Osteocyte (in vitro differentiated cells): ENCODE data around the gene POMZP3. TPM values are rescaled to one million over a fixed set of nuclear protein-coding genes. Genes with fewer than 3 reads are reported as not detected.
A peak's percentile ranks its signal among the peaks of the same experiment; 100 is the strongest.
"Not testable (repeated sequence)": the region's sequence is repeated elsewhere in the genome, so short reads cannot be mapped to it uniquely, and the experiment has no call there.

Experiments used
- DNase-seq: peaks from one replicate; pipeline ENCODE4 v3.0.0; 2021; ENCODE audit warnings: mixed read lengths; ENCODE audit not compliant: unreplicated experiment; ENCODE audit errors: extremely low spot score
- H3K27ac Mint-ChIP-seq: one replicate; pipeline ENCODE4 v1.8.0; 2021; ENCODE audit warnings: mild to moderate bottlenecking, mixed read lengths; ENCODE audit not compliant: unreplicated experiment
- H3K27me3 Mint-ChIP-seq: one replicate; pipeline ENCODE4 v1.8.0; 2021; ENCODE audit warnings: mixed read lengths; ENCODE audit not compliant: unreplicated experiment
- H3K36me3 Mint-ChIP-seq: one replicate; pipeline ENCODE4 v1.8.0; 2021; ENCODE audit warnings: mixed read lengths; ENCODE audit not compliant: unreplicated experiment
- H3K4me1 Mint-ChIP-seq: one replicate; pipeline ENCODE4 v1.8.0; 2021; ENCODE audit warnings: mixed read lengths; ENCODE audit not compliant: unreplicated experiment
- H3K4me3 Mint-ChIP-seq: one replicate; pipeline ENCODE4 v1.8.0; 2021; ENCODE audit warnings: mild to moderate bottlenecking, moderate library complexity, mixed read lengths; ENCODE audit not compliant: unreplicated experiment
- H3K9me3 Mint-ChIP-seq: one replicate; pipeline ENCODE4 v1.8.0; 2021; ENCODE audit warnings: mixed read lengths; ENCODE audit not compliant: unreplicated experiment
- total RNA-seq: library from RNA; stranded (reverse); gene quantifications from 2 replicates; pipeline ENCODE4 v1.2.1, GENCODE V29; 2021

POMZP3 gene
- total RNA-seq, 1 donor from 2014 or later = 11.4 TPM

DNA sequence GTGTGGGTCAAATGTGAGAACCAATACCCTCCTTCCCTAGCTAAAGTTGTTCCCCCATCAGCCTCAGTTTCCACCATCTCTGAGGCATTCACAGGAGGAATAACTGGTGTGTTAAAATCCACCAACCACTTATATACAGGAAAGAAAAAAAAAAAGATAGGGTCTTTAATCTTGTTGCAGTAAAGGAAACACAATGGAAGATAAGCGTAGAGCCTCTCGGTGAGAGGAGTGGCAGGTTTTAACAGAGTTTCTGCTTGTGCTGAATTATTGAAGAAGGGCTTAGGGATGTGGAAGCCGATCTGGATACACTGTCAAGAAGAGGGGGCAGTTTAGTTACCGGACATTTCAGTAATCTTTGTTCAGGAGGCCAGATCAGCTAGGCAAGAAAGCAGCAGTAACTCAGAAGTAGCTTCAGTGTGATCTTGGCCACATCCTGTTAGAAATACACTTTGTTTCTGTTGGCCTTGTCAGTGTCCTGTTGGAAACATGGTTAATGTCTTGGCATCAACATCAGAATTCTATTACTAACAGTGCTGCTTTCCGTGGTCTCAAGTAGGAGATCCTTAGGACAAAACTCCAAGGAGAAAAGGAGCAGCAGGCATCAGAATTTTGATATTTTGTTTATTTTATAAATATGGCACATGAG is 43.3 kb downstream of the POMZP3 start:
- H3K27ac Mint-ChIP-seq = peak overlapping the region; percentile 91
- H3K27me3 Mint-ChIP-seq, DNase-seq, H3K36me3 Mint-ChIP-seq, H3K9me3 Mint-ChIP-seq, H3K4me3 Mint-ChIP-seq: not testable (repeated sequence)
- H3K4me1 Mint-ChIP-seq = peaks cover 58% of the 10 kb centered on the region

DNA sequence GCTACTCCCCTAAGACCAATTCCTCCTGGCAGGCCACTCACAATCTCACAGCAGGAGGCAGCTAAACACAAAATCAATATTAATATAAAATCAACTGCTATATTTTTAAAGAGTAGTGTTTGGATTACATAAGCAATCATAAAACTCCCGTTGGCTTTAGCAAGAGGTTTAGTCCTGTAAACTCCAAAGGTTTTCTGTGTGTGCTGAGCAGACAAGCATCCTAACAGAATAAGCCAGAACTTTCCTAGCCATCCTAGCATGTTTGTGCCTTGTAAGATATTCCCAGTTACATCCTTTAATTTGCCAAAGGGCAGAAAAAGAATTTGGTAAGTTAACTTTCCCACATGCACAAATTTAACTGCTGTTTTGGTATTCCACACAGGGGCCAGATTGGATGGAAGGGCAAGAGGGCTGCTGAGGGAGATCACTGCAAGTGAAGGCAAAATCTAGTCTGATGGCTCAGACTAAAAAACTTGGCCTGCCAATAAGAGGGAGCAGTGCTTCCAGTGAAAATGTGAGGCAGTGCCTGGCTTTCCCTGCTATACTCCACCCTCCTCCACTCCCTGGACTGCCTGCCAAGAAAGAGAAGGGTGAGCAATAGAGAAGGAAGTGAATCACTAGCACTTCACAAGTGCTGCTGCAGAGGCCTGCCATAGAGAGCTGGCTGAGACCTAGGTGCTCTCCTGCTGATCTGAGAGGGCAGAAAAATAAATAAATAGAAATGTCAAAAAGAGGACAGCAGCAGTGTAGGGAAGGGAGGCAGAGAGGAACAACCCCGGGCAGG is 44.0 kb downstream of the POMZP3 start:
- not testable (repeated sequence) for H3K36me3 Mint-ChIP-seq, H3K27me3 Mint-ChIP-seq, H3K4me3 Mint-ChIP-seq, H3K9me3 Mint-ChIP-seq, DNase-seq
- H3K4me1 Mint-ChIP-seq = peaks cover 55% of the 10 kb centered on the region
- peak overlapping the region; percentile 91 for H3K27ac Mint-ChIP-seq

DNA sequence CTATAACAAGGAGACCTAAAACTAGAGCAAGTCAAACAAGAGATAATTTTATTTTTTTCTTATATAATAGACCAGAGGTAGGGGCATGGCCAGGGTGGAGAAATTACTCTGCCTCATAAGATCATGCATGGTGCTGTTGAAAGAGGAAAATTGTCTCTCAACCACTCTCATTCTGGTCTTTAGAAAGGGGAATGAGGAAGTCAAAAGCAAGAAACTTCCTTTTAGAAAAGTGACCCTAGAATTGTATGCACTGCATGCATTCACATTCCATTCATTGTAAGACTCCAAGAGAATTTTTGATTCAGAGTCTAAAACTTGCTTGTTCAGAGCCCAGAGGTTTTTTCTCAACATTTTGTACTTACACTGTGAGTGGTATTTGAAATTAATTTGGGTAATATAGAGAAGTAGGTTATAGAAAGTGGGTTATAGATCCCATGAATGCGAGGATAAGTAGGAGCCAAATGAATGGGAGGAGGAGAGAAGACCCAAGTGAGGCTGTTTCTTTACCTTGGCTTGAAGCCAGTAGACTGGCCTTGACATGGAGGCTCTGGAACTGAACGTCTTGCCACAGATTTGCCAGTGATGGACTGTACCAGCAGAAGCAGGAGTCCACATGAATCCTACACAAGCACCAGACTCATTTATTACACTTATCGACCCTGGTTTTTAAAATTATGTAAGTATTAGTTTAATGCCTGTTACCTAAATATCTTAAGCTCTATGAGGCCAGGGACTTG is 51.0 kb downstream of the POMZP3 start:
- Mint-ChIP-seq H3K27ac (peak overlapping the region; percentile 67), H3K4me1 (peaks cover 25% of the 10 kb centered on the region)
- H3K27me3 Mint-ChIP-seq, H3K9me3 Mint-ChIP-seq, DNase-seq, H3K4me3 Mint-ChIP-seq, H3K36me3 Mint-ChIP-seq: not testable (repeated sequence)

DNA sequence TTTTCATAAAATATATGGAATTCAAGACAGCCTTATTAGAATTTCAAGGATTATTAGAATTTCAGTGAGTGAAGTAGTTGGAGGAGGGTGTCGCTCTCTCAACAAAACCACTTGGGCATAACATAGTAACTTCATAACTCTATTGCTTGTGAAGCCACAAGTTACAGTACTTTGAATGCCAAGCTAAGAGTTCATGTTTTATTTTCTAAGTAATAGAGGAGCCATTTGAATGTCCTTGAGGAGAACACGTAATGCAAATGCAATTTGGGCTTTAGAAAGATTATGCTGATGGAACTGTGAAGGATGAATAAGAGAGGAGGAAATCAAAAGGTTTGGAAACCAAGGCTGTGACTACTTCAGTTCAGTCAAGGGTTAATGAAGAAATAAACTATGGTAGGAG is 51.6 kb downstream of the POMZP3 start:
- not testable (repeated sequence) for DNase-seq, H3K4me3 Mint-ChIP-seq, H3K27me3 Mint-ChIP-seq, H3K9me3 Mint-ChIP-seq, H3K27ac Mint-ChIP-seq, H3K36me3 Mint-ChIP-seq
- peaks cover 26% of the 10 kb centered on the region for H3K4me1 Mint-ChIP-seq

DNA sequence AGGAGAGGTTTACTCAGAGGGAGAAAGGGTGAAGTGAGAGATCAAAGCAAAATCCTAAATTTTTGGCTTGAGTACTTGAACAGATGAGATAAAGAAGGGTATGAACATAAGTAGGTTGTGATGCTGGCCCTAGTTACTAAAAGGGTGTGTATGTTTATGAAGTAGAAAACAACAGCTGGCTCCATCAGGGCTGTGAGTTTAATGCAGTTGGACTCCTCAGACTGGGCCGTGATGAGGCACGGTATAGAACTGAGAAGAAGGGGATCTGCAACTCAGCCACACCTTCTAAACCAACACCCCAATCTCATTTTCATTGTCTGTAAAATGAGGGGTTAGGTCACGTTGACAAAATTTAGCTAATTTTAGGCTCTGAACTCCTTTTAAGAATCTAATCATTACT is 54.8 kb downstream of the POMZP3 start:
- H3K4me3 Mint-ChIP-seq, H3K9me3 Mint-ChIP-seq, DNase-seq, H3K36me3 Mint-ChIP-seq, H3K27me3 Mint-ChIP-seq, H3K27ac Mint-ChIP-seq: not testable (repeated sequence)
- H3K4me1 Mint-ChIP-seq = peaks cover 26% of the 10 kb centered on the region

DNA sequence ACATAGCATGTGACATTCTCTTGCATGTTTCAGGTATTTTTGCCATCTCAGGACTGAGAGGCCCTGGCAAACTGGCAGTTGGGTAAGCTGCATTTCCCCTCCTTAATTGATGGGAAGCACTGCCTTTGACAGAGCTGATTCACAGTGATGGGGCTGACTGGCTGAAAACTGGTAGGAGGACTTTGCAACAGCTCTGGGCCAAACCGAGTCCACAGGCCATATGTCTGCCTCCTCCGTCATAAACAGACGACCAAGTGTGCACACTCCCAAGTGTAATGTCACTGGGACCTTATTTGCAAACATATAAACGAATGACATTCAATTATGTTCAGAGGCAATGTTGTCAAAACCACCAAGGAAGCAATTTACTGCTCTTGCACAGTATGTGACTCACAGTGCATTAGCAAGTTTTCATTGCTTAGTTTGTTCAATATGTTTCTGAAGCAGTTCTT is 56.7 kb downstream of the POMZP3 start:
- DNase-seq, H3K9me3 Mint-ChIP-seq, H3K4me3 Mint-ChIP-seq, H3K27me3 Mint-ChIP-seq: not testable (repeated sequence)
- H3K36me3 Mint-ChIP-seq = peaks cover 15% of the 10 kb centered on the region
- peaks cover 21% of the 10 kb centered on the region for H3K4me1 Mint-ChIP-seq
- peak overlapping the region; percentile 47 for H3K27ac Mint-ChIP-seq

DNA sequence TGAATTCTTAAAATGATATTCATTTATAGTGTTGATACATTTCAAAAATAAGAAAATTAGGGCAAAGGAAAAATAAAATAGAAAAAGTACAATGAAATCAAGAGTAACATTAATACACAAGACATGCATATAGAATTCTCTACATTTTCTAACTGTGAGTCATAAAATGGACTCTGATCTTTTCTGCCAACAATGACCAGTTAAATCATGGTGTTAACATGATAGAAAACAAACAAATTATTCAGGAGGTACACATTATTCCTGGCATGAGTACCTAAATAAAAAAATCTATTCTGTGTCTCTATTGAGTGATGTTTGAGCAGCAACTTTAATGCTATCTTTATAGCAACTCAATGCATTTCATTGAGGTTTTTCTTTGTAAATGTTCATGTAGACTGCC is 58.3 kb downstream of the POMZP3 start:
- H3K4me1 Mint-ChIP-seq = peaks cover 16% of the 10 kb centered on the region
- not testable (repeated sequence) for H3K27me3 Mint-ChIP-seq, H3K4me3 Mint-ChIP-seq, H3K27ac Mint-ChIP-seq, DNase-seq, H3K9me3 Mint-ChIP-seq
- peaks cover 15% of the 10 kb centered on the region for H3K36me3 Mint-ChIP-seq

DNA sequence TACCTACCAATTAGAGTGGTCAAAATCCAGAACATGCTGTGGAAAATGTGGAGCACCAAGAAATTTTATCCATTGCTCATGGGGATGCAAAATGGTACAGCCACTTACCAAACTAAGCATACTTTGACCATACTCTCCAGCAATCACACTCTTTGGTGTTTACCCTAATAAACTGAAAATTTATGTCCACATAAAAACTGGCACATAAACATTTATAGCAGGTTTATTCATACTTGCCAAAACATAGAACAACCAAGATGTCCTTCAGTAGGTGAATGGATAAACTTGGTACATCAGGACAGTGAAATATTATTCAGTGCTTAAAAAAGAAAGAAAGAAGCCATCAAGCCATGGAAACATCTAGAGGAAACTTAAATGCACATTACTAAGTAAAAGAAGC is 59.3 kb downstream of the POMZP3 start:
- not testable (repeated sequence) for H3K9me3 Mint-ChIP-seq, H3K4me3 Mint-ChIP-seq, DNase-seq, H3K27ac Mint-ChIP-seq, H3K27me3 Mint-ChIP-seq
- Mint-ChIP-seq H3K36me3 (peaks cover 15% of the 10 kb centered on the region), H3K4me1 (peaks cover 16% of the 10 kb centered on the region)

DNA sequence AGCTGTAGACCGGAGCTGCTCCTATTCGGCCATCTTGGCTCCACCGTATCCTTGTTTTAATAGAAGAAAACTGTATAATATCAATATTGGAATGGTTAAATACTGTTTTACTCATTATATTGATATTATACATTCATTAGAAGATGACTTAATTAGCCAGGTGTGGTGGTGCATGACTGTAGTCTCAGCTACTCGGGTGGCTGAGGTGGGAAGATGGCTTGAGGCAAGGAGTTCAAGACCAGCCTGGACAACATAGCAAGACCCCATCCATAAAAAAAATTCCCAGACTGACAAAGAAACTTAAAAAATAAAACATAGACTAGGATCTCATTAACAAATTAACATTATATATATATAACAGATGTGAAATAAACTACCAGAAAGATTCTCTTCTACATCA is 59.8 kb downstream of the POMZP3 start:
- not testable (repeated sequence) for DNase-seq, H3K4me3 Mint-ChIP-seq, H3K27me3 Mint-ChIP-seq, H3K9me3 Mint-ChIP-seq, H3K27ac Mint-ChIP-seq
- Mint-ChIP-seq H3K4me1 (peaks cover 16% of the 10 kb centered on the region), H3K36me3 (peaks cover 15% of the 10 kb centered on the region)

DNA sequence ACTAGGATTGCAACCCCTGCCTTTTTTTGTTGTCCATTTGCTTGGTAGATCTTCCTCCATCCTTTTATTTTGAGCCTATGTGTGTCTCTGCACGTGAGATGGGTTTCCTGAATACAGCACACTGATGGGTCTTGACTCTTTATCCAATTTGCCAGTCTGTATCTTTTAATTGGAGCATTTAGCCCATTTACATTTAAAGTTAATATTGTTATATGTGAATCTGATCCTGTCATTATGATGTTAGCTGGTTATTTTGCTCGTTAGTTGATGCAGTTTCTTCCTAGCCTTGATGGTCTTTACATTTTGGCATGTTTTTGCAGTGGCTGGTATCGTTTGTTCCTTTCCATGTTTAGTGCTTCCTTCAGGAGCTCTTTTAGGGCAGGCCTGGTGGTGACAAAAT is 62.1 kb downstream of the POMZP3 start:
- H3K27me3 Mint-ChIP-seq, H3K9me3 Mint-ChIP-seq, H3K27ac Mint-ChIP-seq, H3K4me3 Mint-ChIP-seq, DNase-seq: not testable (repeated sequence)
- H3K4me1 Mint-ChIP-seq = peaks cover 11% of the 10 kb centered on the region
- H3K36me3 Mint-ChIP-seq = peaks cover 15% of the 10 kb centered on the region

DNA sequence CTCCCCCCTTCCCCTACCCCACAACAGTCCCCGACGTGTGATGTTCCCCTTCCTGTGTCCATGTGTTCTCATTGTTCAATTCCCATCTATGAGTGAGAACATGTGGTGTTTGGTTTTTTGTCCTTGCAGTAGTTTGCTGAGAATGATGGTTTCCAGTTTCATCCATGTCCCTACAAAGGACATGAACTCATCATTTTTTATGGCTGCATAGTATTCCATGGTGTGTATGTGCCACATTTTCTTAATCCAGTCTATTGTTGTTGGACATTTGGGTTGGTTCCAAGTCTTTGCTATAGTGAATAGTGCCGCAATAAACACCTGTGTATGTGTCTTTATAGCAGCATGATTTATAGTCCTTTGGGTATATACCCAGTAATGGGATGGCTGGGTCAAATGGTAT is 65.7 kb downstream of the POMZP3 start:
- not testable (repeated sequence) for H3K27ac Mint-ChIP-seq, H3K4me3 Mint-ChIP-seq, DNase-seq, H3K4me1 Mint-ChIP-seq, H3K9me3 Mint-ChIP-seq, H3K27me3 Mint-ChIP-seq
- peaks cover 15% of the 10 kb centered on the region for H3K36me3 Mint-ChIP-seq

DNA sequence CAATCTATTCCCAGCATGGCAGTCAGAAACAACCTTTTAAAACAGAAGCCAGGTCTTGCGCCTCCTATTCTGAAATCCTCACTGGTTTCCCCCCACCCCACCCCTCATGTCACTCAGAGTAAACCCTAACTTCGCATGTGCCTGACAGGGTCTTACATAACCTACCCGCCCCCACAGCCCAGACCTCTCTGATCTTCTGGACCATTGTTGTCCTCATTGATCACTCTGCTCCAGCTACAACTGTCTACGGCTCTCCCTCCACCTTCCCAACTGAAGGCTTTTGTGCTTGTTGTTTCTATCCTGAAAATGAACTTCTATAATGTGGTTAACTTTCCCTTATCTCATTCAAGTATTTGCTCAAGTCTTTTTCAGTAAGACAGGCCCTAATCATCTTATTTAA is 66.9 kb downstream of the POMZP3 start:
- H3K4me1 Mint-ChIP-seq, H3K9me3 Mint-ChIP-seq, H3K4me3 Mint-ChIP-seq, H3K36me3 Mint-ChIP-seq, DNase-seq, H3K27ac Mint-ChIP-seq, H3K27me3 Mint-ChIP-seq: not testable (repeated sequence)
